OCI-LY3 (cell line): ENCODE data around the gene ALKBH1.

Experiments
- CTCF ChIP-seq: fragments of 200-600, 300-600 bp; sonication (generic); IDR thresholded peaks from 2 replicates; pipeline ENCODE4 v1.5.1; 2014; ENCODE audit warnings: antibody characterized with exemption, low read length, low read depth
- EZH2phosphoT487 ChIP-seq: fragments of 200-600 bp; shearing (Covaris generic); IDR thresholded peaks from 2 replicates; pipeline ENCODE4 v1.6.1; 2018; ENCODE audit warnings: antibody characterized with exemption, mixed run types, low read depth

- no peak for TF ChIP-seq CTCF
- no peak for TF ChIP-seq EZH2phosphoT487
Measured at GRCh38 chr14:77625360-77625759, 82.5 kb downstream of the ALKBH1 start.
